HG03064 (cell line): ENCODE measurements around the gene LARP4B.

Experiments used
- ATAC-seq: cut with Tn5 transposase; IDR thresholded peaks from one replicate; pipeline ENCODE4 v1.9.1; 2021; ENCODE audit warnings: low read depth; ENCODE audit not compliant: unreplicated experiment

Gene LARP4B

DNA sequence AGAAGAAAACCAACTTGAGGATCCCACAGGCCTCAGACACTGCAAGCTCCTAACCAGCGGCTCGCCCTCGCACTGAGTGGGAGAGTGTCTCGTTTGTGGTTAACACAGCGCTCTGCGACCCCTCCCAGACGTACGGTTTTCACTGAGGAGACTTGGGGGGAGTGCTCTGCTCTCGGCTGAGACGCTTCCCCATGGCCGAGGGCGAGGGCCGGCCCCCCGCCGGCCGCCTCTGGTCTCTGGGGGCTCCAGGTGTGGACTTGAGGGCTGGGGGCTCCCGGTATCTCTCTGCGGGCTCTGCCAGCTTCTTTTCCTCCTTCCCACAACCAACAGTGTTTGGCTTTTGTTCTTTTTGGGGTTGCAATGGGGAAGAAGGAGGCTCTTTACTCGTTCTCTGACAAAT is 118.7 kb downstream of the LARP4B start:
- no peak for ATAC-seq

DNA sequence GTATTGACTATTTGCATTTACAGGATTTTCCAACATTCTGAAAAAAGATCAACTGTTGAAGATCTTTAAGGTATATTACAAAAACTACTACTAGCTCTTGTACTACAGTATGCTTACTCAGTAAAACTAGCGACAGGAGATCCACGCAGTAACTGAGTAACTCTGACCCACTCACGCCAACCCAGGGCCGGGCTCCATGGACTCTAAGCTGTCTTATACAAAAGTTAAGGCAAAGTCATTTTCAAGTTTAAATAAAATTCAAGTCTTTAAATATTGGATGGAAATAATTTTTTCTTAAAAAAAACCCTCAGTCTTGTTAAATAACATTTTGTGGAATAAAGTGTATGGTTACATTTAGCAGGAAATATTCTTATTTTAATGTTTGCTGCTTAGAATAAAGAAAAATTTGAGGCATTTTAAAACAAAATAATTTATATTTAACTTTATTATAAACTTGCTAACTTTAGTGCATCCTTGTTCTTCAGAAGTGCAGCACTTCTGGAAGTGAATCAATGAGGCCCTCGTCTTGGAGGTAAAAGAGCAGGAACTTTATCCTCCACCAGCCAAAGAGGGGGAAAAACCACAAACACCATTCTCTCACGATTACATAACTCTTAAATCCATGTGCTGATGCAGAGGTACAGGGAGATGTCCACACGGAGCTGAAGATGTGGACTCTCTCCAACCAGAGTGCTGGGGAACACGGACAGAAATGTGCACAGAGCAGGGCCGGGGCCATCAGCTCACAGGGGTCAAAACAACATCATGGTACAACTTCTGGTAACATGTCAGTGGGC is 119.9 kb downstream of the LARP4B start:
- no peak for ATAC-seq

DNA sequence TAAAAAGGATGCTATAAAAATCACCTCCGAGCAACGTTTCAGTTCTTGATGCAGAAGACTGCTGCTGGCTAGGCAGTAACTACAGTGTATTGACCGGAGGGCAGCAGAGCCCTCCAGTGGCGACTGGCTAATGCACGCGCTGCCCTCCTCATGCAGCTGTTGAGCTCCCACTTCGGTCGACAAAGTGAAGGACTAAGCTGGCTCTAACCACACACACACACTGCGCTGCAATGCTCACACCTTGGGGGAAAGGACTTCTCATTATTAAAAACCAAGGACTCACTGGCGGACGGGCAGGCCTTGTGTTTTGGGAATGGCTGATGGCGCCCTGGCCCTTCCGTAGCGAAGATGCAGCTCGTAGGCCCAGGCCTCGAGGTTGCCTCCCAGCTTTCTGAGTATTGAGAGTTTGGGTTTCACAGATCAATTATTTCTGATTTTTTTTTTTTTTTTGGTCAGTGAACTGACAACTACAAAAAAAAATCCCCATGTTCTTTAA is 121.1 kb downstream of the LARP4B start:
- no peak for ATAC-seq

DNA sequence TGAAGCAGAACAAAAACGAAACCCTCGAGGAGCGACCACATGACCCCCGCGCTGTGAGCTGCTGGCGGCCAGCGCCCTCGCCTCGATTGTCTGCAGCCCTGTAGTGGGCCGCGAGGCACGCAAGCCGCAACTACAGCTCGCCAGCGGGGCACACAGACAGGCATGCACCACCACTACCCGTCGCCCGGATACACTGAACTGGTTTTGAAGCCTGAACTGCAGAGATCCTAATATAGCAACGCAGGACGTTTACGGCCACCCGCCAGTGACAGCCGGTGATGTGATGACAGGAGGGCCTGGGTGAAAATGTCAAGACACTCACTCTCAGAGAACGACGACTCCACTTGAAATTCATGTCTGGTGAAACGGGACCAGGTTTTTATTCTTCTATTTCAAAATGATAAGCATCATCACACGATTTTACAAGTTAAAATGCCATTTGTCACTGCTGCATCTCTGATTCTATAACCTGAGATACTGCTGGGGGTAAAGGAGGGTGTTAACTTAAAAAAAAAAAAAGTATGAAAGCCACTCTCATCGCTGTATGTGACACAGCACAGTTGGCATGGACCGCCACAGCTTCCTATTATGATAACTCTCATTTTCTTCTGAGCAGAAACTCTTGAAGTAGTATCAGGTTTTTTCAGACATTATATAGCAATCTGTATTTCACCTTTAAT is 121.7 kb downstream of the LARP4B start:
- no peak for ATAC-seq

DNA sequence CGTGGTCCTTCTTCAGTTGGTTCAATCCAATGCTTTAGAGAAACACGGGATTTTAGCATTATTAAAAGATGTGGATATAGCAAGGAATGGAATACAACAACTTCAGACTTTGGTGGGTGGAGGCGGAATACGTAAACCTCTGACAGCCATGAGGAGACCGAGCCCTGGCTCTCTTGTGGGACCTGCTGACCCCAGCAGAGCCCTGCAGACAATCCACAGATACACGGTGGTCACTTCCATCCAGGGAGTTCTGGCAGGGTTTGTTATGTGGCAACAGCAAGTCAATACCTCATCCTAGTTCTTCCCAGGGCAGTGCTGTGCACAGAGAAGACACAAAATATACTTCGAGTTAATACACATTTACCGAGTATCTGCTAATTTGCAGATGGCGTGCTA is 123.5 kb downstream of the LARP4B start:
- no peak for ATAC-seq

DNA sequence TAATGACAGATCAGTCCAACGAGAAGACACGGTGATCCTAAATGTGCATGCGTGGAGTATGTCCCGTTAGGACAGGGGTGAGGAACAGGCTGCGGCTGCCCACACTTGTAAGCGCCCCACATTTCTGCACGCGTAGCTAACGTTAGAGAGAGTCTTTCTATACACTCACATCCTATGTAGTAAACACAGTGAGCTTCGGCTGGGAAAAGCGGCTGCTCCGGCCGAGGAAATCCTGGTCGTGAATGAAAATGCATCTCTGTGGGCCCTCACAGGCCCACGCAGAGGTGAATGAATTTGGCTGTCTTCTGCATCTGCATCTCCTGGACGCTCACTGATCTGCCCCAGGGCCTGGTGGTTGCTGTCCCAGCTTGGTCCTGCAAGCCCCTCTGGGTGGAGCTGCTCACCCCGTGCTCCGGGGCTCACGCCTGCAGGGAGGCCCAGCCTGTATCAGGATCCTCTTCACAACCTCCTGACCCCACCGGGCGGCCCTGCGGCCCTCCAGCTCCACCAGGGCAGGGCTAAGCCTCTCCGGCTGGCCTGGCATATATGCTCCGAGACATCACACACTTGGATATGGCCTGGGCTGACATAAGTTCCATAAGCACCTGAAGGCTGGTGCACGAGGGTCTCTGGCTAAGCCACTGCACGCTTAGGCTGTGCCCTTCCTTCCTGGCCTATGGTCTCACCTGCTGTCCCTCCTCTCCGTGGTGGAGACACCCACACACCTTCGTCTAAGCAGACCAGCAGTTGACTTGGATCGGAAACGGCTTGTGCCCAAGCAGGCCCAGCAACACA is 124.1 kb downstream of the LARP4B start:
- ATAC-seq: no peak

DNA sequence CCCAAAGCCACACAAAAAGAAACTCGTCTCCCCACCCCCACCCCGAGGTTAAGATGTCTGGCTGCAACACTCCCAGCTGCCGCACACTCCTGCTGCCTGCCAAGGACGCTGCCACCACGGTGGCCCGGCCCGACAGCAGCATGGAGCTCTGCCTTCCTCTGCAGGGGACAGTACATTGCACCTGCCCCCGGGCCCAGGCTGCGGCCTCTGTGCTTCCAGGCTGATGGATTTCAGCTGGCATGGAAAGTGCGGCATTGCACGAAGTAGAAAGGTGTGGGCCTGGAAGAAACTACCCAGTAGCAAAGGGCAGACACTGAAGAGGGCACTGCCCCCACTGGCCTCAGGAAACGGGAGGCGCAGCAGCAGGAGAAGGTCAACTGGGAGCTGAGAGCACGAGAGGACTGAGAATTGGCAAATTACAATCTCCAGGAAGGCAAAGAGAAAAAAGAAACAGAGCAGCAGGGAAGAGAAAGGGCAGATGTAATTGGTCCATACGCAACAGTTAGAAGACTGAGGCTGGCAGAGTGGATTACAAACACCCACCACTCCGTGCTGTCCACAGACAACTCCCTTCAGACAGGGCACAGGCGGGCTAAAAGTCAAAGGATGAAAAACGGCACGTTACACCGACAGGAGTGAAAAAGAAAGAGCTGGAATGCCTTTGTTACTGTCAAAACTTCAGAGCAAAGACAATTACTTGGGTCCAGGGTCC is 124.9 kb downstream of the LARP4B start:
- ATAC-seq: no peak

DNA sequence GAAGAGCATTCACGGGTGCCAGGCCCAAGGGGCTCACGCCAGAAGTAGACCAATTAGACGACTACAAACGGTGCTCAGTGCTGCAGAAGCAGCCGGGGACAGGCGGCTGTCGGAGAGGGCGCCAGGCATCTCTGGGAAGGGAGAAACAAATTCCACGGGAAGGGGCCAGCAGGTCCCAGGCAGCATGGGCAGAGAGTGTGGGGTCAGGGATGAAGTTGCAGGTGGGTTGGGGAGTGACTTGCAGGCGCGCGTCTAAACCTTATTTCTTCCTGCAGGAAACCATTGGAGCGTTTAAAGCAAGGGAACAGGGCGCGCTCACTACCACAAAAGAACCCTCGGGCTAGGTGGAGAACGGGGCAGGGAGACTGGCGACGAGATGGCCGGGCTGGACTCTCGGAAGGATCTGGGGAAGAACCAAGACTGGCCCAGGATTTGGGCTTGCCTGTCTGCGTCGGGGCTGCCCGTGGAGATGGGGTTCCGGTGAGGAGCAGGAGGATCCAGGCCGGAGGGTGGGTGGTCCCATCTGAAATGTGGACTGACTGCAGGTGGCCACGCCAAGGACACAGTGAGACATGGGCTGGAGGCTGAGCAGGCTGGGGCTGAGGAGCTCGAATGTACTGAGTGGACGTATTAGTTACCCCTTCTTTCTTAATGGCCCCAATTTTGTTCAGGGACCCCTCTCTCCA is 125.7 kb downstream of the LARP4B start:
- ATAC-seq: no peak

DNA sequence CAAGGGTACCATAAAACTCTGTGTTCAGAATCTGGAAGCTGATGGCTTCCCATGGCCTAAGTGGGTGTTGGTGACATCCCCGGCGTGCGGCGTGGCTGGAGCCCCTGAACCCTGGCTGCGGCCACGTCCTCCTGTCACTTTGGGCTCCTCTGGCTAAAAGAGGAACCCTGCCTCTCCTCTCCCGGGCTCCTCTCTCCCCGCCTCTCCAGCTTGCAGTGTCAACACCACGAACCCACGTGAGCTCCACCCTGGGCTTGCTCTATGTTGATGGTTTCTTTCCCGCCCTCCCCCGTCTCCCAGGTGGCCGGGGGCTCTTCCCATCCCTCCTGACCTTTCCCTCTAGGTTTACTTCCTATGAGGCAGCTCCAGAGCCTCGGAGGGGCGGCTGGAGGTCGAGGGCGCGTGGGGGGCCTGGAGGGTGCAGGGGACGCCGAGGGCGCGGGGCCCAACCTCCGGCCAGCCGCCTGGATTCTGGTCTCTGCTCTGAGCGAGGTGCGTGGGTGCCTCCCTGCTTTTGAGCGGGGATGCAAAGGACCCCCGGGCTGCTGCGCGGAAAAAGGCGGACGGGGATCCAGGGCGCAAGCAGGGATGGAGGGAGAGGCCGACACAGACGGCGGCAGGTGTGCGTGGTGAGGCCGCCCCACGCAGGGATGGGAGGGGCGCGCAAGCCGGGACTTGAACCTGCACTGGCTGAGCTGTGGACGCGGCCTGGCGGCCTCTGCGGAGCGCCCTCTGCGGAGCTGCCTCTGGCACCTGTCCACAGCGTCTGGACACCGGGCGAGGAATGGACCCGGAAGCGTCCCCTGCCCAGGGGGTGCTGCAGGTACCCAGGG is 126.5 kb downstream of the LARP4B start:
- ATAC-seq: no peak

DNA sequence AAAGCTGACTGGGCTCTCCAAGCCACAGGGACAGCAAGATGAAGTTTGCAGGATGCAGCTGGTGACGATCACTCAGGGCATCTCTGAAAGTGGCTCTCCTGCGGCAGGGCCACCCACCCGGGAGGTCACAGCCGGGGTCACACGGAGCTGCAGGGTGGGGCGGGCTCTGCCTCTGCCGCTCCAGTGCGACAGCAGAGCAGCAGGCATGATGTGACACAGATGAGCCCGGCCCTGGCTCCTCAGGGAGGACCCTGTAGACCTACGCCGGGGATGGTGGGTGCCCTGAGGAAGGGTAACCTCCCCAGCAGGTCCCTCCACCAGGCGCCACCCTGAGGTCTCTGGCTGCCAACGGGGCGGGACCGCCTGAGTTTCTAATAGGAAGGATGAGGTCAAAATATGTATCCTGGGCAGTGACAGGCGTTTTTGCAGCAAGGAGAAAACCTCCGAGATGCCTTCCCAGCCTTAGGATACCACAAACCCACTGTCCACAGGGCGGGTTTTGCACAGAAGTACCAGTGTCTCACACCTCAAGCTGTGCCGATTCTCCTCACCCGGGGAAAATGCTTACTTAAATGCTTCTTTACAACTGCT is 127.2 kb downstream of the LARP4B start:
- no peak for ATAC-seq

DNA sequence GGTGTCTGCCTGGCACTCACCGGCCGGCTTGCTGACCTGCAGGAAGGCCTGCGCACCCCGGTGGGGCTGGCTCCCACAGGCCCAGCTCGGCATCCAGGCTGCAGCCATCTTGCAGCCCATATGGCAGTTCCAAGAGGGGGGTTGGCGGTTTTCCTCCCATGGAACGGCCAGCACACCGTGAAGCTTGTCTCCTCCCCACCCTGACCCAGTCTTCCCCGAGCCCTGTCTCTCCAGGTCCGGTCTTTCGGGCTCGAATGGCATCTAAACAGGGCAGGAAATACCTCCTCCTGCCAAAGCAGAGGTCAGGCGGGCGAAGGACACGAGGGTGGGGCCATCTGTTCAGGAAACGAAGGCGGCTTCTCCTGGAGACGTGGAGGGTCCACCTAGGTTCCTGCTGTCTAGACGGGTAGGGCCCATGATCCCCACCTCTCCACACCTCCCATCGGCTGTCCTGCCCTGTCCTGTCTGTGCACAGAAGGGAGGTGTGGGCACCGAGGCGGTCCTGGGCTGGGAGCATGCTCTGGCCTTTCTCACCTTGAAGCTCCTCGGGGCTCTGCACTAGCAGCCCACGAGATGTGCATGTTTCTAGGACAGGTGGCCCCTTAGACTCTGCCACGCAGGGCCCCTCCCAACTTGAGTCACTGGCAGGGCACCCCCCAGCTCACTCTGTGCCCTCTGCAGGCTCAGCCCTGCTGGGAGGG is 128.3 kb downstream of the LARP4B start:
- ATAC-seq: no peak

DNA sequence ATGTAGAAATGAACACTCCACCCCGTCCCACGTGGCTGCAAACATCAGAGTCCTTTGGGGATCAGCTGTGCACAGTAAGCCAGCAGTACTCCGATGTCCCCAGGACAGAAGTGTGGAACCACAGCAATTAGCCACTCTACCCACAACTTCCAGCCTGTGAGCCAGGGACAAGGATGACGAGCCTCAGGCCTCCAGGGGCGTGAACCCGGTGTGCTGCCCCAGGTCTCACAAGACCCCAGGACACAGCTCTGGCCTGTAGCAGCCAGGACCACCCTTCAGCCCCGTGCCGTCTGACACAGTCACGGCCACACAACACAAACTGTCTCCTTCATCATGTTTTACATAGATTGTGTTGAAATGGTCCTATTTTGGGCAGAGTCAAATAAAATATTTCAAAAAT is 129.0 kb downstream of the LARP4B start:
- ATAC-seq: no peak

DNA sequence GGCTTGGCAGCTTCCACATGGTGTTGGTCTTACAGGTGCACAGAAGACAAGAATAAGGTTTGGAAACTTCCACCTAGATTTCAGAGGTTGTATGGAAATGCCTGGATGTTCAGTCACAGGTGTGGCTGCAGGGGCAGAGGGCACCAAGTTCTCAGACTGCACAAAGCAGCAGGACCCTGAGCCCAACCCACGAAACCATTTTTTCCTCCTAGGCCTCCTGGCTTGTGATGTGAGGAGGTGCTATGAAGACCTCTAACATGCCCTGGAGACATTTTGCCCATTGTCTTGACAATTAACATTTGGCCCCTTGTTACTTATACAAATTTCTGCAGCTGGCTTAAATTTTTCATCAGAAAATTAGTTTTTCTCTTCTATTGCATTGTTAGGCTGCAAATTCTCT is 134.3 kb downstream of the LARP4B start:
- no peak for ATAC-seq

DNA sequence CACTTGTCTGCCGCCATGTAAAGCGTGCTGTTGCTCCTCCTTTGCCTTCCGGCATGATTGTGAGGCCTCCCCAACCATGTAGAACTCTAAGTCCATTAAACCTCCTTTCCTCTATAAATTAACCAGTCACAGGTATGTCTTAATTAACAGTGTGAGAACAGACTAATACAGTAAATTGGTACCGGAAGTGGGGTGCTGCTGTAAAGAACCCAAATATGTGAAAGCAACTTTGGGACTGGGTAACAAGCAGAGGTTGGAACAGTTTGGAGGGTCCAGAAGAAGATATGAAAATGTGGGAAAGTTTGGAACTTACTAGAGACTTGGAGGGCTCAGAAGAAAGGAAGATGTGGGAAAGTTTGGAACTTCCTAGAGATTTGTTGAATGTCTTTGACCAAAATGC is 135.3 kb downstream of the LARP4B start:
- no peak for ATAC-seq

DNA sequence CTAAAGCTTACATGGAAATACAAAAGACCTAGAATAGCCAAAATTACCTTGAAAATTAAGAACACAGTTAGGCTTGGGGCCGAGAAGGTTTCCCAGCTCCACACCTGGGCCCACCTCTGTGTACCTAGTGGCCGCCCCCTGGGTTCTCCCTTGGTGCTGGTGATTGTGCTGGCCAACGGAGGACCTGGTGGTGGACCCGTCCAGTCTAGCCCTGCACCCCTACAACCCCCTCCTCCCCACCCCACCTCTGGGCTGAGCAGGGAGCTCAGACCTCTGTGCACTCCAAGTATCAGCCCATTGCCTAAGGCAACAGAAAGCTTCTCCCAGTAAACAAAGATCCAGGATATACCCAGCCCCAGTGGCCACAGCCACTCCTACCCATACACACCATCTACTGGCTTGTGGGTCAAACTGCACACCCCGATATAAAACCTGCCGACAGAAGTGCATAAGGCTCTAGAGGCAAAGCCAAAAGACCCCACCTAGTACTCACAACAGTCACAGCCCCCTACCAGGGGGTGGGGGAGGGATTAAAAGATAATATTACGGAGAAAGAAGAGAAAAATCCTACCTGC is 137.0 kb downstream of the LARP4B start:
- no peak for ATAC-seq

DNA sequence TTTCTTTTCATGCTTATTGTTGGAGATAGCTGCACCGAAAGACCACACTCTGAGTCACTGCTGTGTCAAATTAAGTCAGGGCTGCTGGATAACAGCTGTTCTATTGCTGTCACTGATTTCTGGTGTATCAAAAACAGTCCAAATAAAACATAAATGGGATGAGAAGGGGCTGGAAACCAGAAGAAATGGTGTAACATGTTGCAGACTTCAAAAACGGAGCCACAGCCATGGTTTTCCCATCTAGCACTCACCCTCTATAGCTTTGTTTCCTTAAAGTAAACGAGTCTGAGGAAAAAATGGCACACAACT is 138.8 kb downstream of the LARP4B start:
- ATAC-seq: no peak

DNA sequence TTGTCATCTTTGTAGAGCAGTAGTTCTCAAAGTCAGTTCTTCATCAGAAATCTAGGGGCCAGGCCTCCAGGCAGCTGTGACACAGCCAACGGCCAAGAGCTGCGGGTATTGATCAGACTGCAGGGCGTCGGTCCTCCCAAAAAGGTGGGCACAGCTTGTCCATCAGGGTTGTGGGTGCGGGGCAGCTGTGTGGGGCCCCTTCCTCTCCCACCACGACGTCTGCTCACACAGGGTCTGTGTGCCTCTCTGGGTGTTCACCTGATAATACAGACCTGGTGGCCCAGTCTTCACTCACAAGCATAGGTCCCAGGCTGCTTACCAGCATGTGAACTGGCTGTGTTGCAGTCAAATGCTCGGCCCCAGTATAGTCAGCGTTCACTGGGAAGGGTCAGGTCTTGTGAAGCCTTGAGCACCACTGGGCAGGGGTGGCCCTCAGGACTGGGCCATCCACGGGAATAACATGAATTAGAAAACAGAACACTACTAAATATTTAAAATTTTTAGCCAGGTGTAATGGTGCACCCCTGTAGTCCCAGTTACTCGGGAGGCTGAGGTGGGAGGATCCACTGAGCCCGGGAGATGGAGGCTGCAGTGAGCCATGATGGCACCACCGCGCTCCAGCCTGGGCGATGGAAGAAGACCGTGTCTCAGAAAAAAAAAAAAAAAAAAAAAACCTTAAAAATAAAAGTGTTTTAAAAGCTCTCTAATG is 139.3 kb downstream of the LARP4B start:
- ATAC-seq: no peak

DNA sequence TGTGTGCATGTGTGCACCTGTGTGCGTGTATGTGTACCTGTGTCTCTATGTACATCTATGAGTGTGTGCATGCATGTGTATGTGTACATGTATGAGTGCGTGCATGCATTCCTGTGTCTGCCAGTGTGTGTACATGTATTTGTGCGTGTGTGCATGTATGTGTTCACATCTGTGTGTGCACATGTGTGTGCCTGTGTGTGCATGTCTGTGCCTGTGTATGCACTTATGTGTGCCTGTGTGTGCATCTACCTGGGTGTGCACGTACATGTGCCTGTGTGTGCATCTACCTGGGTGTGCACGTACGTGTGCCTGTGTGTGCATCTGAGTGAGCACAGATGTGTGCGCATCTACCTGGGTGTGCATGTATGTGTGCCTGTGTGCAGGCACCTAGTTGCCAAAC is 139.9 kb downstream of the LARP4B start:
- no peak for ATAC-seq
